IPS-NIHi11 (cell line): ENCODE results near the gene PIP4K2A.
"Not testable (repeated sequence)": the region's sequence is repeated elsewhere in the genome, so short reads cannot be mapped to it uniquely, and the experiment has no call there.

ENCODE experiments used
- DNase-seq: peaks from one replicate; pipeline ENCODE4 v3.0.0; 2012; ENCODE audit warnings: mixed read lengths, low spot score

The PIP4K2A gene

GRCh38 chr10:22719406-22720042 lies 5.1 kb upstream of the PIP4K2A start:
- no peak for DNase-seq

- not testable (repeated sequence) for DNase-seq
Measured at GRCh38 chr10:22718659-22719058, 4.3 kb upstream of the PIP4K2A start.

GRCh38 chr10:22717728-22718127 lies 3.4 kb upstream of the PIP4K2A start:
- DNase-seq = no peak

- no peak for DNase-seq
Measured at GRCh38 chr10:22716943-22717342, 2.6 kb upstream of the PIP4K2A start.

- DNase-seq = no peak
Measured at GRCh38 chr10:22715290-22715625, 880 bp upstream of the PIP4K2A start.

- peak; percentile 48 for DNase-seq
Measured at GRCh38 chr10:22713853-22714478, 412 bp downstream of the PIP4K2A start.

- peak; percentile 44 for DNase-seq
Measured at GRCh38 chr10:22712956-22713852, 1.2 kb downstream of the PIP4K2A start.

- DNase-seq = no peak
Measured at GRCh38 chr10:22712211-22712955, 2.0 kb downstream of the PIP4K2A start.

GRCh38 chr10:22711373-22711772 lies 3.0 kb downstream of the PIP4K2A start:
- no peak for DNase-seq

GRCh38 chr10:22710139-22710745 lies 4.1 kb downstream of the PIP4K2A start:
- no peak for DNase-seq

- no peak for DNase-seq
Measured at GRCh38 chr10:22708772-22709171, 5.6 kb downstream of the PIP4K2A start.

- no peak for DNase-seq
Measured at GRCh38 chr10:22705527-22705926, 8.9 kb downstream of the PIP4K2A start.

GRCh38 chr10:22704942-22705341 lies 9.4 kb downstream of the PIP4K2A start:
- no peak for DNase-seq

GRCh38 chr10:22704471-22704911 lies 9.9 kb downstream of the PIP4K2A start:
- no peak for DNase-seq

- no peak for DNase-seq
Measured at GRCh38 chr10:22702348-22702747, 12.0 kb downstream of the PIP4K2A start.

- no peak for DNase-seq
Measured at GRCh38 chr10:22701132-22701826, 13.1 kb downstream of the PIP4K2A start.

- no peak for DNase-seq
Measured at GRCh38 chr10:22700489-22700888, 13.9 kb downstream of the PIP4K2A start.

- DNase-seq = no peak
Measured at GRCh38 chr10:22699976-22700375, 14.4 kb downstream of the PIP4K2A start.

GRCh38 chr10:22698941-22699440 lies 15.4 kb downstream of the PIP4K2A start:
- DNase-seq = no peak

GRCh38 chr10:22697800-22698199 lies 16.6 kb downstream of the PIP4K2A start:
- no peak for DNase-seq

GRCh38 chr10:22697101-22697500 lies 17.3 kb downstream of the PIP4K2A start:
- DNase-seq = no peak
